NCI-H128 (cell line): Measurements from ENCODE around the gene EGFL7.

ENCODE experiments used
- DNase-seq: peaks from one replicate; lab custom pipeline; 2025; ENCODE audit not compliant: unreplicated experiment; lab: John Stamatoyannopoulos, UW

The EGFL7 gene

GRCh38 chr9:136643596-136644342 lies 18.9 kb upstream of the EGFL7 start:
- DNase-seq: no peak

- peak; percentile 38 for DNase-seq
Observed at GRCh38 chr9:136644343-136644592, 18.4 kb upstream of the EGFL7 start.

GRCh38 chr9:136644593-136645351 lies 17.9 kb upstream of the EGFL7 start:
- no peak for DNase-seq

- no peak for DNase-seq
Observed at GRCh38 chr9:136645352-136645902, 17.3 kb upstream of the EGFL7 start.

DNA sequence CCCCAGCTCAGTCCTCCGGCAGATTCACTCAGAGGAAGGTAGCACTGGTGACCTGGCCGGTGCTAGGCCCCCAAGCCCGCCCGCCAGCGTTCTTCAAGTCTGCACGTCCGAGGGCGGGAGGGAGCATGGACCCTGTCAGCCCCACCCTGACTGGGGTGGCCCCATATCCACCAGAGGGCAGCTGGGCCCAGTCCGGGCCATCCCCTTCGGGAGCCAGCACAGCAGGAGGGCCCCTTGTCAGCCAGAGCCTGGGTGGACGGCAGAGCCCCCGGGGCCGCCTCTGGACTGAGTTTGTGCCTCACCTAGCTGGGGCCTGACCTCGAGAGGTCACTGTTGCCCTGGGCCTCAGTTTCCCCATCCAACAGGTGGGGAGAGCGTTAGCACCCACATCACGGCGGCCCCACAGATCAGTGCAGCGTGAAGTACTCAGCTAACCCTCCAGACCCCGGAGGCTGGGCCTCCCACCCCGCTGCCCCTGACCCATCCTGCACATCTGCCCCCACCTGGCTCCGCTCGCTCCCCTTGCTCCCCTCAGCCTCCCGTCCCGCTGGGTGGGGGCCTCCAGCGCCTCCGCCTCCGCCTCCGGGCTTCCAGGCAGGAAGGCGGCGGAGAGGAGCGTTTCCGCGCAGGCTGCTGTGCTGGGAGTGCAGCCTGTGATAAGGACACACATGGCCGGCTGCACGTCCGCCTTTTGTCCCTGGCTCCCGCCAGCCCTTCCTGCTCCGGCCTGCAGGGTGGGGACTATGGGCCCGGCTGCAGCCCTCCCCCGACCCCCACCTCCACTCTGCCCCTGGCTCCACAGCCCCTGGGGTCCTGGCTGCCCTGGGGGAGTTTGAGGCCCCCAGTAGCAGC lies 16.6 kb upstream of the EGFL7 start:
- no peak for DNase-seq

- DNase-seq: no peak
Observed at GRCh38 chr9:136646827-136647711, 15.6 kb upstream of the EGFL7 start.

GRCh38 chr9:136648751-136649150 lies 14.0 kb upstream of the EGFL7 start:
- DNase-seq: no peak

DNA sequence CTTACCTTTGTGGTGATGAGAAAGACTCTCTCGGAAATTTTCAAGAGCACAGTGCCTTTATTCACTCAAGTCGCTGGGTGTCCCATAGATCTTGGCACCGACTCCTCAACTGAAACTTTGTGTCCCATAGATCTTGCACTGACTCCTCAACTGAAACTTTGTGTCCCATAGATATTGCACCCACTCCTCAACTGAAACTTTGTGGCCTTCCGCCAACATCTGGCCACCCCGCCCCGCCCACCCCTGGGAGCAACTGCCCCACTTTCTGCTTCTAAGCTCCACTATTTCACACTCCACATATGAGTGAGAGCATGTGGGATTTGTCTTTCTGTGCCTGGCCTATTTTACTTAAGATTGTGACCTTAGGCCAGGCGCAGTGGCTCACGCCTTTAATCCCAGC lies 12.7 kb upstream of the EGFL7 start:
- DNase-seq: no peak

- no peak for DNase-seq
Observed at GRCh38 chr9:136650648-136651047, 12.1 kb upstream of the EGFL7 start.

DNA sequence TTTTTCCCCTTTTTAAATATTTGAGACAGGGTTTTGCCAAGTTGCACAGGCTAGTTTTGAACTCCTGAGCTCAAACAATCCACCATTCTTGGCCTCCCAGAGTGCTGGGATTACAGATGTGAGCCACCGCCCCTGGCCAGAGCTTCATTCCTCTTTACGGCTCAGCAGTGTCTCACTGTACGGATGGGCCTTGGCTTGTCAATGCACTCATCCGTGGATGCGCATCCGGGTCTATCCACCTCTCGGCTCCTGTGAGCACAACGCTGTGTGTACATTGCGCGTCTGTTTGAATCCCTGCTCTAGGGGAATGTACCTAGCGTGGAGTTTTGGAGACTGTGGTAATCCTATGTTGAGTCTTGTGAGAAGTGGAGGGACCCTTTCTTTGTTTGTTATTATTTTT lies 10.9 kb upstream of the EGFL7 start:
- no peak for DNase-seq

- no peak for DNase-seq
Observed at GRCh38 chr9:136653323-136654079, 9.2 kb upstream of the EGFL7 start.

DNA sequence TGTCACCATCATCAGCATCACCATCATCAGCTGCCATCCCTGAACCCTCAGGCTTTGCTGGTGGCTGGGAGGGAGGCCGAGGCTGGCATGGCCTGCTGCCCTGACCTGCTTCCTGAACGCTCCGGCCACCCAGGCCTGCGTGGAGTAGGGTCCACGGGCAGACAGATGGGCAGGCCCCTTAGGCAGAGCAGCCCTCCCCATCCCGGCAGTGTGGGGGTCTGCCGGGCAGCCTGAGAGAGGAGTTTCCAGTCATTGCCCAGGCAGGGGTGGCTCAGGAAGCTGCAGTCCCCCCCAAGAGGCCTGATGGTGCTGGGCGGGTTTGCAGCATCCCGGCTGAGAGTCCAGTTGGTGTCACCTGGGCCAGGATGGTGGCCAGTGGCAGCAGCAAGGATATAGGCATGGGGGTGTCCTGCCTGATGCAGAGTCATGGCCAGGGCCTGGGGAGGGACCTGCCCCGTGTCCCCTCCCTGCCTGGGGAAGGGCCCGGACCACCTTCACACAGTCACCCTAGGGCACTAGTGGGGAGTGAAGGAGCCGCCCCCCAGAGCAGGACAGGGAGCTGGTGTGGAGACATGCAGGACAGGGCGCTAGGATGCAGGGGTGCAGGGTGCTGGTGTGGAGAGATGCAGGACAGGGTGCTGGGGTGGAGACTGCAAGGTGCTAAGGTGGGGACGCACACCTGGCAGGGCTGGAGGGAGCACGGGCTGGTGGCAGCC lies 7.7 kb upstream of the EGFL7 start:
- no peak for DNase-seq

- DNase-seq: no peak
Observed at GRCh38 chr9:136655536-136656182, 7.1 kb upstream of the EGFL7 start.

DNA sequence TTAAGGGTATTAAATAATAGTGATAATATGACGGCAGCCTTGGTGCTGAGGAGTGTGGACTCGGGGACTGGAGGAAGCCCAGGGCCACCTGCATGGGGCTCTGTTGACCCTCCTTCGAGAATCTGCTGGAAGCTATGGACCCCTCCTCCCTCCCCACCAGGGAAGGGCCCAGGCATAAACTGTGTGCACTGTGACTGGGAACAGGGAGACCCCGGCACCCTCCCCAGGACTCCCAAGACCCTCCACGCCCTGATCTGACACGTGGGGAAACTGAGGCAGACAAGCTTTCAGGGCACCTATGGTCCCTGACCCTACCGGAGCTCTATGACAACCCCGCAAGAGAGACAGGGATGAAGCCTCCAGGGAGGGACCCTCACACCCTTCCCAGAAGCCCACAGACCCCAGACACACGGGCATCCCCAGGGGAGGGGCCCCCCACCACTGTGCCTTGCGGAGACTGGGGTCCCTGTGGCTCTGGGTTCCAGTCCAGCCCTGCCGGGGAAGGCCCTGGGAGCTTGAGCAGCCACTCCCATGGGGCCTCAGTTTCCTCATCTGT lies 6.5 kb upstream of the EGFL7 start:
- no peak for DNase-seq

- no peak for DNase-seq
Observed at GRCh38 chr9:136656795-136657611, 5.7 kb upstream of the EGFL7 start.

- DNase-seq: no peak
Observed at GRCh38 chr9:136657974-136658848, 4.5 kb upstream of the EGFL7 start.
